Measurements from ENCODE around the gene ODR4.
"Not testable (repeated sequence)": the region's sequence is repeated elsewhere in the genome, so short reads cannot be mapped to it uniquely, and the experiment has no call there.

The ODR4 gene

DNA sequence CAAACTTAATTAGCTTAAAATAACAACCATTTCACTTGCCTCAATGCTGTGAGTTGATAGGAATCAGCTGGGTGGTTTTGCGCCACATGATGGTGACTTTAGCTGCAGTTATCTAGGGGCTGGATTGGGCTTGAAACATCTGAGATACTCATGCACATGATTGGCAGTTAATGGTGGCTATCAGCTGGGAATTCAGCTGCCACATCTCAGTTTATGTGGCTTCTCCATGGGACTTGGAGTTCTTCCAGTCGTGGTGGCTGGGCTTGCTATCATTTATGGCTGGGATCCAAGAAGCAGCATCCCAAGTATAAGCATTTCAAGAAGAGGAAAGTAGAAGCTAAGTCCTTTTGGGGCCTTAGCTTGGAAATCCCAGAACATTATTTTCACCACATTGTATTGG lies 48.9 kb downstream of the ODR4 start:
- DNase-seq = no peak

DNA sequence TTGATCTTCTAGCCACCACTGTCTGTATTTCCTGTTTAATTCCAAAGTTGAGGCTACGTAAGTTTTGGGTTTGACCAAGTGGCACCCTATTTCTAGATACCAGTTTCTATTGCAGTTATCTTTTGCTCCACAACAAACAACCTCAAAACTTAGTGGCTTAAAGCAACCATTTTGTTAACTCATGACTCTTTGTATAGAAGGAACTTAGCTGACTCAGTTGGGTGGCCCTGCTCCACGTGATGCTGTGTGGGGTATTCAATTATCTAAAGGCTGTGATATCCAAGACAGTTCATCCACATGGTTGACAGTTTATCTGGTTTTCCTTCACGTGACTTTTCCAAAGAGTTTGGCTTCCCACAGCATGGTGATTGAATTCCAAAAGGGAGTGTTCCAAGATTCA lies 50.5 kb downstream of the ODR4 start:
- no peak for DNase-seq

DNA sequence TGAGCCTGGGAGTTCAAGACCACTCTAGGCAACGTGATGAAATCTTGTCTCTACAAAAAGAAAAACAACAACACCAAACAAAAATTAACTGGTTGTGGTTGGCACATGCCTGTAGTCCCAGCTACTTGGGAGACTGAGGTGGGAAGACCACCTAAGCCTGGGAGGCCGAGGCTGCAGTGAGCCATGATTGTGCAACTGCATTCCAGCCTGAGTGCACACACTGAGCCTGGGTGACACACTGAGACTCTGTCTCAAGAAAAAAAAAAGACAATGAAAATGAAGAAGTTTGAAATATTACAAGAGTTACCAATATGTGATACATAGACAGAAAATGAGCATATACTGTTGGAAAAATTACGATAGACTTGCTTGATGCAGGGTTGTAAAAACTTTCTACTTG lies 53.4 kb downstream of the ODR4 start:
- no peak for DNase-seq

DNA sequence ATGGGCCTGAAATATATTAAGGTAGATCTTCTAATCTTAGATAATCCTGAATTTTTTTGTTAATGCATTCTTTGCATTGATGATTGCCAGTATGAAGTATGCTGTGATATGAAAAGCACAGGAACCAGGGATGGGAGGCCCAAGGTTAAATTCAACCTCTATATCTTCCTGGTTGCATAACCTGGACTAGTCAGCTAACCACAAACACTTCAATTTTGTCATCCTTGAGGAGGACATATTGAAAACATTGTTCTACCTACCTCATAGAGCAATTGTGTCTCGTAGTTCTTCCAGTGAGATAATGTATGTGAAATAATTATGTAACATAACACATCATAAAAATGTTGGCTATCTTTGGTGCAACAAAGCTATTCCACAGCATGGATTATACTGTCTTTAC lies 59.7 kb downstream of the ODR4 start:
- no peak for DNase-seq

DNA sequence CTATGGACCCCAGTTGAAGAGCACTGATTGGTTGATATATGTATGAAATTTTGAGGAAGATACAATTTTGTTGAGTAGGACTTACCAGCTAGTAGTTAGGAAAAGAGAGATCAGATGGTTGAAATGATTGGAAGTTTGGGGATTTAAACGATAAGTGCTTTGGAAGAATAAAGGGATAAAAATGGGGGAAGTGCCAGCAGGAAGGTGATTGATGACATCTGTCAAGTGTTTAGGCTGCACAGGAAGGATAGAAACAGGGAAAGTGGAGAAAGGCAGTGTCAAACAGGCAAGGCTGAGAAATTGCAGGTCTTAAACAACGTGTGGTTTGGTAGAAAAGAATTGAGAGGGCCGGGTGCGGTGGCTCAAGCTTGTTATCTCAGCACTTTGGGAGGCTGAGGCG lies 62.9 kb downstream of the ODR4 start:
- no peak for DNase-seq

DNA sequence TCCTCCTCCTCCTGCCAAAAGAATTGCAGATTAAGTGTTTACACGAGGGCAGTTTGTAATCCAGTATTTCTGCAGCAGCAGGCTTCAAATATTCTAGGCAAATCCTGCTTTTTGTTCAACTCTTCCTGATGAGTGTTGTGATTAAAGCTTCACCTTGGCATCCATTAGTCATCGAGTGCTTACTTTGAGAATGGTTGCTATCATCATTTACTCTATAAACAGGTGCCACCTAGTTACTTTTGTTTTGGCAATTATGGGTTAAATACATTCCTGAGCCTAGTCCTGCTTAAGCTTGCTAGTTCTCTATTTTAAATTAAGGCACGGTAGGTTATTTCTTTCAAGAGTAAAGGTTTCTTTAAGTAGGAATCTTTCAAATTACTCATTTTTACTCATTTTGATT lies 64.9 kb downstream of the ODR4 start:
- DNase-seq = no peak

DNA sequence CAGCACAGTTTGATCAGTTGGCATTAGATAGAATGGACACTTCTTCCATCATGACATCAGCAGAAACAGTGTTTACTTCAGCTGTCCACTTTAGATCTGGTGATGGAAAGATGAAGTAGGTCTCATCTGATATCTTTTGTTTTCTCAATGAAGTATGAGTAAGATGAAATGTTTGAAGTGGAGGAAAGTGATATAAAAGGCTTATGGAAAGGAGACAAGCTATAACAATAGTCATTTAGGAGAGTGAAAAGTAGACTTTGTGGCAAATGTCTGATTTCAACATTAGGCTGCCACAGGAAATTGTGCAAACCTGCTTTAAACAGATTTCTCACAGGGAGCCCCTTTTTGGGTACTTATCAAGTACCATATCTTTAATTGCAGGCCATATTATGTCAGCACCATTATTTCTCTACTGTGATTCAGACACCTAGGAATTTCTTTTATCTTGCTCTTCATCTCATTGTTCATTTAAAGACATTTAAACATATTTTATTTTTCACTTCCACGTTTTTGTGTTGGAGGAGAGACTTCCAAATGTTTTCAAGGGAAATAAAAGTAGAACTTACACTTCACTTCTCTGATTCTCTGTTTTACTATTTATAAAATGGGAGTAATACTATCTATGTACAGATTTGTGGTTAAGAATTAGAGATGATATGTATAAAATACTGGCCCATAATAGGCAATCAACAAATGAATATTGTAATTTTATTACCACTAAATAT lies 67.2 kb downstream of the ODR4 start:
- DNase-seq = no peak

DNA sequence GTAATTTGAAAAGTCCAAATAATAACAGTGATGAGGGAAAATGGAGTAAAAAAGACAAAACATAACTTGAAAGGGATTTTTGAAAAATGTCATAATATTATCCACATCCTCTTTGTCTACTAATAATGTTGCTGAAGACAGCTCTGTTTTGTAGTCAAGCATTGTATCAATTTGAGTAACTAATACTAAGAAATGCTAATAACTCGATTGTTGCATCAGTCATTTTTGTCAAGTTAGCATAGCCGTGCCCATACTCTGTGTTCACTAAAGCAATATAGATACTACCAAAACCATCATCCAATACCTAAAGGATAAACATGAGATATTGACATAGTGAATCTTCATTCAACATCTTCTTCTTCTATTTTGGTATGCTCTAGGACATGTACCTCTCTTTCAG lies 68.0 kb downstream of the ODR4 start:
- no peak for DNase-seq

DNA sequence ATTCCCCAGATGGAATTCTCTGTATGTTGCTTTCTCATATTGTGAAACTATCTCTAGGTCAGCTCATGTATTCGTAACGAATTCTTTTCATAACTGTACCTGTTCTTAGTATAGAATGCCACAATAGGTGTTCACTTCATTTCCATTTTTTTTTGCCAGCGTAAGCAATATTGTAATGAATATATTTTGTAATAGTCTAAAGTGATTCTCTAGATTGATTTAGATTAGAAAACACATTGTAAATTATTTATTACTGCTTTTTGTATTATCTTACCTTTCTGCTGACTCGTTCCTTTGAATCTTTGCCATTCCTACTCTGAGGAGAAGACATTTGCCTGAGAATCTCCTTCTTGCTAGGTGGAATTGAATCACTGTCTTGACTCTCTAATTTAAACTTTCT lies 70.5 kb downstream of the ODR4 start:
- DNase-seq = no peak

DNA sequence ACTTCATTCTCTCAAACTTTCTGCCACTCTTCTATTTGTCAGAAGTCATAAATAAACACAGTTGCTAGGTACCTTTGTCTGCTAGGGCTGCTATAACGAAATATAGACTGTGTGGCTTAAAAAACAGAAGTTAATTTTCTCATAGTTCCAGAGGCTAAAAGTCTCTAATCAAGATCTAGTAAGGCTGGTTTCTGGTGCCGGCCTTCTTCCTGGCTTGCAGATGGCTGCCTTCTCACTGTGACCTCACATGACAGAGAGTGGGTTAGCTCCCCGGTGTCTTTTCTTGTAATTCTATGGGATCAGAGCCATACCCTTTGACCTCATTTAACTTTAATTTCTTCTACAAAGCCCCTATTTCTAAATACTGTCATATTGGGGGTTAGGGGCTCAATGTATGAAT lies 79.3 kb downstream of the ODR4 start:
- DNase-seq = no peak

DNA sequence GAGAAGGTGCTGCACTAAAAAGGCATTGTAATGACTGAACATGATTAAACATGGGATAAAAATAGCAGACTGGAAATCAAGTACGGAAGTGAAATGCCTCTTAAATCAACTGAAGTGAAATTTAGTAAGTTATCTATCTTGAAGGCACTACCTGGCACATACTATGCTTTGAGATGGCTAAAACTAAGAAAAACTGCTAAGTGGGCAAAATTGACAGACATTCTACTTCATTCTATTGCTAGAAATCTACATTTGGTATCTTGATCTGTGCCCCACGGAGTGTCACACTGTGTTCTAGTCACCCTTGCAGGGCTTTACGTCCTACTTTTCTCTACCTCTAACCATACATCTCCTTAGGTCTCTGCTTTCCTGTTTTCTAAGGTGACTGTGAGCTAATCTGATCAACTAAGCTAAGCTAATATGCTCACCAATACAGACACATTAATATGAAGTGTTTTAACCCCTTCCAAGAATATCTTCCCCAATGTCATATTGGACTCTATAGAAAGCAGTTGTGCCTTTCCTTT lies 81.2 kb downstream of the ODR4 start:
- no peak for DNase-seq

DNA sequence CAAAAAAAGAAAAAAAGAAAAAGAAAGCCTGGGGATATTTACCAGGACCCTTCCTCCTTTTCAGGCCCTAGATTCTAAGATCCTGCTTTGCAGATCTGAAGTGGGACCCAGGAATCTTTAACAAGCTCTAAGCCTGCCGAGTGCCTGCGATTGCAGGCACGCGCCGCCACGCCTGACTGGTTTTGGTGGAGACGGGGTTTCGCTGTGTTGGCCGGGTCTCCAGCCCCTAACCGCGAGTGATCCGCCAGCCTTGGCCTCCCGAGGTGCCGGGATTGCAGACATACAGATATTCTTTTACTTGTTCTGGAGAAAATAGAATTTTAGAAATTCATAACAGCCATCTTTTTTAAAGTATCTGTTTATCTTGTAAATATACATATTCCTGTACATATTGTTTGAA lies 83.5 kb downstream of the ODR4 start:
- DNase-seq = not testable (repeated sequence)

DNA sequence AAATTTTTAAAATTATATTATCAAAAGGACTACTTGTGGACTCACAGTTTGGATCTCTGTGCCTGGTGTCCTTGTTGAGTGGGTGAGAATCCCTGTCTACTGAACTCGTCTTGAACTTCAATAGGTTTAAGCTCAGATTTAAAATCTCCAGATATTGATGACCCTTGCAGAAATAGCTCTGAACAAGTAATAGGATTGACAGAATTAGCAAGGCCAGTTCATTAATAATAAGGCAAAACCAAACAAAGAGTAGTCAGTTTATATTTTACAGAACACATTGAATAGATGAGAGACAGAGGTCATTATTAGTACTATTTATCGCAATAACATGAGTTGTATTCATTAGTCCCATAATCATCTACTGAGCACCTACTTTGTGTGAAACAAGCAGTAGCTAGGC lies 85.4 kb downstream of the ODR4 start, which contains the start of gene PDC:
Gene PDC, minus strand, starts transcription at position 101 of the 400 bp plus-strand sequence. CDS start 11,655 bp downstream, outside the sequence.
- DNase-seq = no peak

DNA sequence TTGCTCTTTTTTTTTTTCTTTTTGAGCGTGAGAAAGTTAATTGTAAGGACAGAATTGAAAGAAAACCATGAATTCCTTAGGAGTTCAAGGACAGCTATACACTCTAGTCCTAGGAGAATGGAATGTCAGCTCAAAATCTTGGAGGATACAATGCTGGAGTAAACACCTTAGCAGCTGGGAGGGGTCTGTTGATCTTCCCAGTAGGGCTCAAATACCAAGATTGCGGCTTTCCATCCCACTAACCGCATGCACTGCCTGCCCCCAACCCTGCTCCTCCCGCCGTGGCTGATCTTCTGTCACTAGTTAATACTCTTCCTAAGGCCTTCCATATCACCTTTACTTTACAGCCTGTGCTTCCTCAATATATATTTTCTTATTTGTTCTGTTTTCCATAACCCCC lies 87.9 kb downstream of the ODR4 start:
- no peak for DNase-seq

DNA sequence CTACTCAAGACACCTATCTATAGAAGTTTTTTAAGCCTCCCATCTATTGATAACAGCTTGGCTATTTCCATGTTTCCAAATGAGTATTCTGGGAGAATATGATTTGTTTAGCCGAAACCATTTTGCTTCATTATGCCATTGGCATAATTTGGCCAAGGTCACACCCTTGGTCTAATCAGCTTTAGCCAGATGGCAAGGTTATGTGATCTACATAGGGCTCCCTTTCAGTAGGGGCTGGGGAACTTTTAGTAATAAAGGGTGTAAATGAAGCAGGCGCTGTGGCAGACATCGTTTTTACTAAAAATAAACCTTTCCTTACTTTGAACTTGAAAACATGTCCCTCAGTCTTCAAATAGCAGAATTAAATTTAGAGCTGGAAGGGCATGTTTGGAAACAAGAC lies 88.3 kb downstream of the ODR4 start:
- no peak for DNase-seq

DNA sequence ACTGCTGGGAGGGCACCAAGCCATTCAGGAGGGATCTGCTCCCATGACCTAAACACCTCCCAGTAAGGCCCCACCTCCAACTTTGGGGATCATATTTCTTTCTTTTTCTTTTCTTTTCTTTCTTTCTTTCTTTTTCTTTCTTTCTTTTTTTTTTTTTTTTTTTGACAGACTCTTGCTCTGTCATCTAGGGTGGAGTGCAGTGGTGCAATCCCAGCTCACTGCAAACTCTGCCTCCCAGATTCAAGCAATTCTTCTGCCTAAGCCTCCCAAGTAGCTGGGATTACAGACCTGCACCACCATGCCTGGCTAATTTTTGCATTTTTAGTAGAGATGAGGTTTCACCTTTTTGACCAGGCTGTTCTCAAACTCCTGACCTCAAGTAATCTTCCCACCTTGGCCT lies 89.9 kb downstream of the ODR4 start:
- DNase-seq = not testable (repeated sequence)

DNA sequence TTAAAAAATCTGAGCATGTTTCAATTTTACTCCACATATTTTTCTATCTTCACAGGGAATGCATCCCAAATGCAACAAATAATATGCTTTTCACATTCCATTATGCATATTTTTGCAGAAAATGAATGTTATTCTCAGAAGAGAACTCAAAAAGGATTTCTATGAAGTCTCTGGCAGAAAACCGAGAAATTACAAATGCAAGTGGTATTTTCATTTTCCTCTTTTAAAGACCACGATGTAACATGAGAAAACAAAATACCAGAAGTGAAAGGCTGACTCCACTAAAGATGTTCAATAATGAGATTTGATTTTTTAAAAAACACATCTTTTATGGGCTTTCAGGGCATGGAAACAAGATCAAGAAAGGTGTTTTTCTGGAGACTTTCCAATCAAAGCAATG lies 90.3 kb downstream of the ODR4 start:
- DNase-seq = no peak
